Measurements from ENCODE around the gene IL11RA. TPM values are rescaled to one million over a fixed set of nuclear protein-coding genes. Genes with fewer than 3 reads are reported as not detected.

The IL11RA gene
- total RNA-seq, 2 experiments from 2014 or later, result 16.7 to 20.1 TPM

DNA sequence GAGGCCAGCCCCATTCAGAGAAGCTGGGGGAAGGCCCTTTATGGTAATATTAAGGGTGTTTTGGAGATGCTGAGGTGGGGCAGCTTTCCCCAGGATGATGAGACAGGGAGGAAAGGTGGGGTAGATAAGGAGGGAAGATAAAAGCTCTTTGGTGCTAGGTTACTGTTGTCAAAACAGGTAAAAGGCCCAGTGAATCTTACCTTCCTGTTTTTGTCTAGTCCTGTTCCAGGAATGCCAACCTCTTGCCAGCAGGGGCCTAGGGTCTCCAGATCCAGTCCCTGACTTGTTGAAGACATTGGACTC, 11.3 kb downstream of the IL11RA start:
- no peak overlapping the region for H2AFZ ChIP-seq (ENCODE audit: low read length)
- no peak for TF ChIP-seq CTCF (conservative IDR thresholded peaks at IDR 0.05; ENCODE audit: low read length)
- no peak for TF ChIP-seq EZH2phosphoT487 (IDR thresholded peaks at IDR 0.05; ENCODE audit: borderline replicate concordance, low read depth, low read length)
- no peak for DNase-seq (ENCODE audit: low spot score)
- H3K4me3 ChIP-seq (ENCODE audit: low read depth, low read length, poor library complexity, severe bottlenecking), result no peak overlapping the region
- H3K36me3 ChIP-seq (ENCODE audit: insufficient read depth, low read length), result no peaks in the 10 kb centered on the region
- intact Hi-C loops (cut with micrococcal nuclease; ENCODE audit: unreplicated experiment), result no loop called here
- ChIA-PET CTCF (ENCODE audit: unreplicated experiment) (interaction anchor here (0.5 kb wide), 1 partner anchor 128 kb away, joined by 4 read pairs; no protein-coding TSS in a partner anchor), POLR2A (no interaction called here)
- H3K4me2 ChIP-seq (ENCODE audit: low read length), result no peak overlapping the region
- H3K27ac ChIP-seq (ENCODE audit: low read depth, low read length, poor library complexity, severe bottlenecking), result no peak overlapping the region
- no TSS peak for BruUV-seq (replicated peaks)
- no peaks in the 10 kb centered on the region for H3K79me2 ChIP-seq (ENCODE audit: insufficient read depth, low read depth, low read length)
- no peaks in the 10 kb centered on the region for H4K20me1 ChIP-seq (ENCODE audit: insufficient read depth, low read length)
- H3K9me3 ChIP-seq (ENCODE audit: low read length), result no peaks in the 10 kb centered on the region
- no peaks in the 10 kb centered on the region for H3K9me2 ChIP-seq (ENCODE audit: insufficient read depth, low read length)
- peaks cover 13% of the 10 kb centered on the region for H3K4me1 ChIP-seq (ENCODE audit: insufficient read depth, low read length, poor library complexity, severe bottlenecking)

DNA sequence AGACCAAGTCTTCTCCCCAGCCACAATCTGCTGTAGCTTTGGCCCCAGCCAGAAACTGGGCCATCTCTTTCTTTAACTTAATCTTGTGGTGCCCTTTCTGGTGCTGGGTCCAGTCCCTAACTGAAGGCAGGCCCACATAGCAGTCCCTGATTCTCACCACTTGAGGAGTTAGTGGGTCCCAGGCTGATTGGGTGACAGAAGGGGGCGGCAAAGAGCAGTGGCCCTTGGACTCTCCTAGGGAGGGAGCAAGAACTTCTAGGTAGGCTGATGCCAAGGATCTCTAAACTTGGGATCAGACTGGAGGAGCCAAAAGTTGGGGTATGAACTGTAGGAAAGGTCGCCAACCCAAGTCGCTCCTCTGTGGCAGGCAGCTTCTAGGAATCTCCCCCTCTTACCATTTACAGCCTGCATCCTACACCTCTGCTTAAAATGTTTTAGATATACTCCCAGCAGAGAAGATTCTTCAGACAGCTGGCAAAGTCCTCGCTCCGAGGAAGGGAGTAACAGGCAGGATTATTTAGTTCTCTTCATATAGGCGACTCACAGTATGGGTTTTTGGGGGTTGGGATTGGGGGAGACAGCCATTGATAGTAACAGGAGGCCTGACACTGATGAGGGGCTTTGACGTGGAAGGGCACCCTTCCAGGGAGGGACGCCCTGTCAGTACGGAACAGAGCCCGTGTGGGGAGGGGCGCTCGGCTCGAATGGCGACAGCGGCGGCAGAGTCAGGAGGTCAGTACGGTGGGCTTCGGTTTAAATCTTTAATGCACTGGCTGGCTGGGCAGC, 12.5 kb downstream of the IL11RA start:
- no peak overlapping the region for H3K27ac ChIP-seq (ENCODE audit: low read depth, low read length, poor library complexity, severe bottlenecking)
- no peak overlapping the region; the same call in 1 of the 2 replicates for H2AFZ ChIP-seq (ENCODE audit: low read length)
- no peaks in the 10 kb centered on the region for H3K9me3 ChIP-seq (ENCODE audit: low read length)
- ChIA-PET CTCF (ENCODE audit: unreplicated experiment) (interaction anchor here (0.9 to 1.2 kb wide), 2 partner anchors 18 to 26 kb away, joined by 3 to 4 read pairs; no protein-coding TSS in a partner anchor), POLR2A (interaction anchor here (0.7 to 2.1 kb wide), 4 partner anchors 18 to 435 kb away, joined by 3 to 9 read pairs (median 6); partner anchors contain the start of genes GALT and SIGMAR1)
- no TSS peak for BruUV-seq (replicated peaks)
- DNase-seq (ENCODE audit: low spot score), result peak; percentile 77
- H4K20me1 ChIP-seq (ENCODE audit: insufficient read depth, low read length), result no peaks in the 10 kb centered on the region
- intact Hi-C loops (cut with micrococcal nuclease; ENCODE audit: unreplicated experiment), result loop anchor here (1.0 kb wide), 2 partner anchors 18 to 38 kb away; partner anchors contain the start of gene GALT
- peak overlapping the region; percentile 96 for H3K4me3 ChIP-seq (ENCODE audit: low read depth, low read length, poor library complexity, severe bottlenecking)
- no peaks in the 10 kb centered on the region for H3K79me2 ChIP-seq (ENCODE audit: insufficient read depth, low read depth, low read length)
- peak overlapping the region; percentile 57 for H3K4me2 ChIP-seq (ENCODE audit: low read length)
- TF ChIP-seq CTCF (conservative IDR thresholded peaks at IDR 0.05; ENCODE audit: low read length), result peak; percentile 97
- no peak for TF ChIP-seq EZH2phosphoT487 (IDR thresholded peaks at IDR 0.05; ENCODE audit: borderline replicate concordance, low read depth, low read length)
- no peaks in the 10 kb centered on the region; the same call in 1 of the 2 replicates for H3K36me3 ChIP-seq (ENCODE audit: insufficient read depth, low read length)
- H3K4me1 ChIP-seq (ENCODE audit: insufficient read depth, low read length, poor library complexity, severe bottlenecking), result peaks cover 13% of the 10 kb centered on the region
- no peaks in the 10 kb centered on the region for H3K9me2 ChIP-seq (ENCODE audit: insufficient read depth, low read length)

- peaks cover 13% of the 10 kb centered on the region for H3K4me1 ChIP-seq (ENCODE audit: insufficient read depth, low read length, poor library complexity, severe bottlenecking)
- H3K4me2 ChIP-seq (ENCODE audit: low read length), result peak overlapping the region; percentile 57
- no peaks in the 10 kb centered on the region for H3K79me2 ChIP-seq (ENCODE audit: insufficient read depth, low read depth, low read length)
- peak overlapping the region; percentile 96 for H3K4me3 ChIP-seq (ENCODE audit: low read depth, low read length, poor library complexity, severe bottlenecking)
- DNase-seq (ENCODE audit: low spot score), result no peak
- no peaks in the 10 kb centered on the region for H3K9me3 ChIP-seq (ENCODE audit: low read length)
- no peak overlapping the region; the same call in 1 of the 2 replicates for H2AFZ ChIP-seq (ENCODE audit: low read length)
- H3K9me2 ChIP-seq (ENCODE audit: insufficient read depth, low read length), result no peaks in the 10 kb centered on the region
- CTCF ChIA-PET (ENCODE audit: unreplicated experiment), result interaction anchor here (0.6 to 1.2 kb wide), 4 partner anchors 18 to 1092 kb away, joined by 3 to 8 read pairs (median 4); partner anchors contain the start of gene GALT
- H3K27ac ChIP-seq (ENCODE audit: low read depth, low read length, poor library complexity, severe bottlenecking), result no peak overlapping the region
- intact Hi-C loops (cut with micrococcal nuclease; ENCODE audit: unreplicated experiment), result loop anchor here (1.0 kb wide), 1 partner anchor 19 kb away; the partner anchor contains the start of gene GALT
- POLR2A ChIA-PET, result interaction anchor here (0.6 to 2.1 kb wide), 5 partner anchors 19 to 434 kb away, joined by 3 to 9 read pairs (median 5); partner anchors contain the start of genes GALT and SIGMAR1
- H4K20me1 ChIP-seq (ENCODE audit: insufficient read depth, low read length), result no peaks in the 10 kb centered on the region
- no TSS peak for BruUV-seq (replicated peaks)
- H3K36me3 ChIP-seq (ENCODE audit: insufficient read depth, low read length), result peaks cover 4% of the 10 kb centered on the region; the same call in 1 of the 2 replicates
- TF ChIP-seq CTCF (conservative IDR thresholded peaks at IDR 0.05; ENCODE audit: low read length) (no peak), EZH2phosphoT487 (IDR thresholded peaks at IDR 0.05; ENCODE audit: borderline replicate concordance, low read depth, low read length) (no peak)
These were observed 13.0 kb downstream of the IL11RA start for GRCh38 chr9:34665067-34665380.

All from OCI-LY7 (cell line).